OCI-LY1 (cell line): Measurements from ENCODE around the gene SLC45A1.

Source experiments
- H2AFZ ChIP-seq: fragments of 200-600 bp; sonication (generic), shearing (Covaris generic); 2 replicates; pipeline ENCODE4 v1.6.0; 2014; ENCODE audit warnings: antibody characterized with exemption, mild to moderate bottlenecking, low read length
- H3F3A ChIP-seq: fragments of 200-600 bp; sonication (generic), shearing (Covaris generic); 2 replicates; pipeline ENCODE4 v1.6.0; 2014; ENCODE audit warnings: mild to moderate bottlenecking, antibody characterized with exemption, low read length, moderate library complexity; ENCODE audit not compliant: insufficient read depth
- H3K27ac ChIP-seq: fragments of 200-600 bp; sonication (generic); 2 replicates; pipeline ENCODE4 v1.5.1; 2014; ENCODE audit warnings: low read length, mixed run types, mild to moderate bottlenecking, low read depth; ENCODE audit not compliant: poor library complexity, severe bottlenecking
- H3K27me3 ChIP-seq: fragments of 200-600 bp; sonication (generic); 2 replicates; pipeline ENCODE4 v1.6.0; 2014; ENCODE audit warnings: antibody characterized with exemption, mild to moderate bottlenecking, low read length, moderate library complexity; ENCODE audit not compliant: insufficient read depth
- H3K36me3 ChIP-seq: fragments of 200-600 bp; sonication (generic); 2 replicates; pipeline ENCODE4 v1.6.1; 2014; ENCODE audit warnings: mild to moderate bottlenecking, antibody characterized with exemption, low read length, moderate library complexity, mixed read lengths; ENCODE audit not compliant: insufficient read depth
- H3K4me1 ChIP-seq: fragments of 200-600 bp; sonication (generic); 2 replicates; pipeline ENCODE4 v1.5.1; 2014; ENCODE audit warnings: mild to moderate bottlenecking, low read length, moderate library complexity; ENCODE audit not compliant: insufficient read depth, severe bottlenecking
- H3K4me2 ChIP-seq: fragments of 200-600 bp; sonication (generic), shearing (Covaris generic); 2 replicates; pipeline ENCODE4 v1.6.1; 2014; ENCODE audit warnings: low read length
- H3K4me3 ChIP-seq: fragments of 200-600 bp; sonication (generic); 2 replicates; pipeline ENCODE4 v1.5.1; 2014; ENCODE audit warnings: low read length, low read depth, mild to moderate bottlenecking, mixed read lengths; ENCODE audit not compliant: poor library complexity, severe bottlenecking
- H3K79me2 ChIP-seq: fragments of 200-600 bp; shearing (Covaris generic); 2 replicates; pipeline ENCODE4 v1.6.1; 2016; ENCODE audit warnings: mixed run types, low read length, mixed read lengths; ENCODE audit not compliant: insufficient read depth
- H3K9ac ChIP-seq: fragments of 200-600 bp; sonication (generic), shearing (Covaris generic); 2 replicates; pipeline ENCODE4 v1.6.1; 2014; ENCODE audit warnings: mild to moderate bottlenecking, low read length, mixed read lengths
- H3K9me2 ChIP-seq: fragments of 200-600 bp; sonication (generic), shearing (Covaris generic); 2 replicates; pipeline ENCODE4 v1.6.1; 2014; ENCODE audit warnings: low read depth, mild to moderate bottlenecking, low read length, mixed read lengths
- H3K9me3 ChIP-seq: fragments of 200-600 bp; shearing (Covaris generic); 2 replicates; pipeline ENCODE4 v1.6.1; 2014; ENCODE audit warnings: low read length, mixed read lengths
- H4K20me1 ChIP-seq: fragments of 200-600 bp; sonication (generic), shearing (Covaris generic); 2 replicates; pipeline ENCODE4 v1.6.0; 2016; ENCODE audit warnings: mild to moderate bottlenecking, low read length; ENCODE audit not compliant: insufficient read depth
- EZH2 ChIP-seq: fragments of 200-600 bp; sonication (generic), shearing (Covaris generic); IDR thresholded peaks from 2 replicates; pipeline ENCODE4 v1.8.0; 2017; ENCODE audit warnings: borderline replicate concordance, mixed run types, mild to moderate bottlenecking, antibody characterized with exemption, low read length, moderate library complexity, mixed read lengths
- TF ChIP-seq, protein P1 (sequence below): fragments of 200-600 bp; sonication (generic), shearing (Covaris generic); IDR thresholded peaks from 2 replicates; pipeline ENCODE4 v1.5.1; 2017; ENCODE audit warnings: mild to moderate bottlenecking, antibody characterized with exemption, low read length, moderate library complexity, mixed read lengths

The SLC45A1 gene

DNA sequence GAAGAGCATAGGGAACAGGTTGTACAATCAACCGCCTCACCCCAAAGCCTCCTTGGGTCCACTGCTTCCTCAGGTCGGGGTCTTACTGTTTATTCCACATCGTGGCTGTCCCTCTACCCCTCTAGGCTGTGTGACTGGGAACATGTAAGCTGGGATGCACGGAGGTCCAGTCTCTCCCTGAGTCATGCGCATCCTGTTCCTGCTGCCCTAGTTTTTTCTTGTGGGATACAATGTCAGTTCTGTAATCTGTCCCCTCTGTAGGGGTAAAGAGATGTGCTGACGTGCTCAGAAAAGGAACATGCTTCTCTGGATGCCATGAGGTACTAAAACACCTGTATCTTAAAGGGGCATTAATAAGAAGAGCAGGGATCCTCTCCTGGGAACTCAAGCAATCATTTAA lies 66.2 kb downstream of the SLC45A1 start:
- Histone ChIP-seq H3K4me3 (no peak overlapping the region), H3K9ac (no peak overlapping the region), H2AFZ (no peak overlapping the region), H3K79me2 (peaks cover 92% of the 10 kb centered on the region), H3K27me3 (no peaks in the 10 kb centered on the region), H3K4me2 (no peak overlapping the region), H3K9me2 (no peaks in the 10 kb centered on the region), H3K9me3 (no peaks in the 10 kb centered on the region), H3K36me3 (peaks cover 90% of the 10 kb centered on the region), H3K27ac (no peak overlapping the region), H4K20me1 (peaks cover 5% of the 10 kb centered on the region; the same call in 1 of the 2 replicates), H3F3A (no peaks in the 10 kb centered on the region), H3K4me1 (peaks cover 4% of the 10 kb centered on the region)
- TF ChIP-seq, protein P1, sequence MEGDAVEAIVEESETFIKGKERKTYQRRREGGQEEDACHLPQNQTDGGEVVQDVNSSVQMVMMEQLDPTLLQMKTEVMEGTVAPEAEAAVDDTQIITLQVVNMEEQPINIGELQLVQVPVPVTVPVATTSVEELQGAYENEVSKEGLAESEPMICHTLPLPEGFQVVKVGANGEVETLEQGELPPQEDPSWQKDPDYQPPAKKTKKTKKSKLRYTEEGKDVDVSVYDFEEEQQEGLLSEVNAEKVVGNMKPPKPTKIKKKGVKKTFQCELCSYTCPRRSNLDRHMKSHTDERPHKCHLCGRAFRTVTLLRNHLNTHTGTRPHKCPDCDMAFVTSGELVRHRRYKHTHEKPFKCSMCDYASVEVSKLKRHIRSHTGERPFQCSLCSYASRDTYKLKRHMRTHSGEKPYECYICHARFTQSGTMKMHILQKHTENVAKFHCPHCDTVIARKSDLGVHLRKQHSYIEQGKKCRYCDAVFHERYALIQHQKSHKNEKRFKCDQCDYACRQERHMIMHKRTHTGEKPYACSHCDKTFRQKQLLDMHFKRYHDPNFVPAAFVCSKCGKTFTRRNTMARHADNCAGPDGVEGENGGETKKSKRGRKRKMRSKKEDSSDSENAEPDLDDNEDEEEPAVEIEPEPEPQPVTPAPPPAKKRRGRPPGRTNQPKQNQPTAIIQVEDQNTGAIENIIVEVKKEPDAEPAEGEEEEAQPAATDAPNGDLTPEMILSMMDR = no peak
- TF ChIP-seq EZH2 = no peak

DNA sequence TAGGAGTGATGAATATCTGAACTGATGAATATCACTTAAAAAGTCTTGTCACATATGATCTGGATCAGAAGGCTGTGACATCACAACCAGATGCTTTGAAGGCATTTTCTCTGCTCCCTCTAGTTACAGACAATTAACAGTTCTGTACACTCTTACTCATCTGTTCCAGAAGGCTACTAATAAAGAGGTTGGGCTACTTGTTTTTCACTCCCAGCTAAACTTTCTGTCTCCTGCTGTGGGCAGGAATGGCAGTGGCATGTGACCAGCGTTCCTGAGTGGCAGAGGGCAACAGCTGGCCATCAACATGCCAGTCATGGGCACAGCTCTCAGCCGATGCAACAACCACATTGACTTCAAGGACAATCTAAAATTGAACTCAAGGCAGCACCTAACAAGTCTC lies 66.7 kb downstream of the SLC45A1 start:
- no peaks in the 10 kb centered on the region for H3F3A ChIP-seq
- H3K27me3 ChIP-seq = no peaks in the 10 kb centered on the region
- no peak overlapping the region for H2AFZ ChIP-seq
- H3K4me1 ChIP-seq = peaks cover 4% of the 10 kb centered on the region
- no peak overlapping the region for H3K9ac ChIP-seq
- H3K4me2 ChIP-seq = no peak overlapping the region
- no peak for TF ChIP-seq EZH2
- TF ChIP-seq, protein P1 = no peak
- peaks cover 5% of the 10 kb centered on the region; the same call in 1 of the 2 replicates for H4K20me1 ChIP-seq
- H3K9me2 ChIP-seq = no peaks in the 10 kb centered on the region
- no peak overlapping the region for H3K4me3 ChIP-seq
- H3K9me3 ChIP-seq = no peaks in the 10 kb centered on the region
- peaks cover 90% of the 10 kb centered on the region for H3K36me3 ChIP-seq
- no peak overlapping the region for H3K27ac ChIP-seq
- H3K79me2 ChIP-seq = peaks cover 92% of the 10 kb centered on the region

DNA sequence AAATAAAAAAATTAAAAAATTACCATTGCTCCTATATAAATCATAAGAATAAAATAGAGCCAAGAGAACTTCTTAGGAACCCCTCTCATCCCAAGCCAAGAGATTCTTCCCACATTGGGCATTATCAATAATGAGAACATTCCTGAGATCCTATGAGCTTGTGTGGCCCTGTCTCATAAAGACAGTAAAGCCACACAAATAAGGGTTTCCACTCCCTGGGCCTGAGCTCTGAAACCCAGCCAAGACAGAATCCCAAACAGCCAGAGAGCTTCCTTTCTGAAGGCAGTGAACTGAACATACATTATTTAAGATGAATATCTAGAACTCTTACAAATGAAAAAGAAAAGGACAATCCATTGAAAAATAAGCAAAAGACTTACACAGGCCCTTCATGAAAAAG lies 68.3 kb downstream of the SLC45A1 start:
- no peaks in the 10 kb centered on the region for H3K9me2 ChIP-seq
- H4K20me1 ChIP-seq = peaks cover 2% of the 10 kb centered on the region; the same call in 1 of the 2 replicates
- H2AFZ ChIP-seq = no peak overlapping the region
- no peak overlapping the region for H3K9ac ChIP-seq
- no peaks in the 10 kb centered on the region for H3K9me3 ChIP-seq
- H3K4me1 ChIP-seq = peaks cover 9% of the 10 kb centered on the region
- no peak overlapping the region for H3K4me2 ChIP-seq
- no peaks in the 10 kb centered on the region for H3K27me3 ChIP-seq
- no peaks in the 10 kb centered on the region for H3F3A ChIP-seq
- no peak overlapping the region for H3K4me3 ChIP-seq
- H3K79me2 ChIP-seq = peaks cover 93% of the 10 kb centered on the region
- no peak overlapping the region for H3K27ac ChIP-seq
- peaks cover 88% of the 10 kb centered on the region for H3K36me3 ChIP-seq
- TF ChIP-seq, protein P1 = no peak
- TF ChIP-seq EZH2 = no peak
